Transverse colon (tissue), 4 donors: ENCODE results near the gene CSNK1E. TPM values are rescaled to one million over a fixed set of nuclear protein-coding genes. Genes with fewer than 3 reads are reported as not detected.

Source experiments
- DNase-seq: peaks from one replicate; pipeline ENCODE4 v3.0.0-alpha.2; 2019
- H3K27ac ChIP-seq, 4 donors: fragments of 200-600 bp; sonication (generic); 2 replicates each; pipeline ENCODE4 v1.5.1; 2016 to 2018; ENCODE audit warnings: inconsistent platforms in 4 of 4
- H3K27me3 ChIP-seq: fragments of 200-600 bp; sonication (generic); 2 replicates; pipeline ENCODE4 v1.5.1; 2017; ENCODE audit warnings: inconsistent platforms
- H3K36me3 ChIP-seq, 4 donors: fragments of 200-600 bp; sonication (generic); 2 replicates each; pipeline ENCODE4 v1.5.1; 2017 to 2019; ENCODE audit warnings: inconsistent platforms in 4 of 4
- H3K4me1 ChIP-seq, 4 donors: fragments of 200-600 bp; sonication (generic); 2 replicates each; pipeline ENCODE4 v1.5.1; 2017 to 2020; ENCODE audit warnings: inconsistent platforms in 4 of 4
- H3K4me3 ChIP-seq, 4 donors: fragments of 200-600 bp; sonication (generic); 1 replicate in 1 of 4; 2 replicates in 3 of 4; pipeline versions ENCODE4 v1.5.1 to v1.6.1; 2017 to 2019; ENCODE audit warnings: inconsistent platforms in 4 of 4
- H3K9me3 ChIP-seq, 2 donors: fragments of 200-600 bp; sonication (generic); 2 replicates each; pipeline ENCODE4 v1.5.1; 2017 to 2019; ENCODE audit warnings: inconsistent platforms in 2 of 2
- EP300 ChIP-seq: sonication (generic); formaldehyde crosslinking; IDR thresholded peaks from one replicate; pipeline ENCODE4 v1.6.1; 2017; ENCODE audit warnings: antibody characterized with exemption, low read depth
- POLR2A ChIP-seq: fragments of 450-650 bp; IDR thresholded peaks from one replicate; pipeline ENCODE4 v1.6.1; 2016; ENCODE audit warnings: antibody characterized with exemption, mild to moderate bottlenecking, moderate library complexity
- POLR2AphosphoS5 ChIP-seq, 3 donors: sonication (generic); formaldehyde crosslinking; IDR thresholded peaks; one replicate each; pipeline ENCODE4 v1.6.1; 2016; ENCODE audit warnings: antibody characterized with exemption in 3 of 3
- WGBS, 2 donors: methylation state at CpG; one replicate each; pipeline ENCODE4 v1.1.5; 2018; ENCODE audit warnings: low coverage in 1 of 2; 5-methylcytosine and 5-hydroxymethylcytosine counted together
- in situ Hi-C, 4 donors: fragments of 200-750 bp; cut with MboI; loops; one replicate each; pipeline versions ENCODE4 v1.15.0 to v1.15.1; 2017; ENCODE audit warnings: low sequenced_read_pairs in 3 of 4, low pct_ligation_motif_present in 1 of 4, low pct_unique_long_range_greater_than_20kb in 1 of 4
- intact Hi-C: fragments of 100-400 bp; cut with DNase I; formaldehyde crosslinking; loops from one replicate; pipeline ENCODE4 v1.15.1; 2023; ENCODE audit warnings: low total_unique reads
- total RNA-seq, 4 donors: library from RNA; depleted of rRNA; stranded (reverse); fragments of >200 nt; gene quantifications; one replicate each; pipeline ENCODE4 v1.1.0, GENCODE V29; 2016
- TF ChIP-seq, protein P1 (sequence below), 5 experiments: fragments of 200-600 bp in 3 of 5; fragments of 450-650 bp in 2 of 5; sonication (generic) in 3 of 5; IDR thresholded peaks; 1 replicate in 2 of 5; 2 replicates in 3 of 5; pipeline ENCODE4 v1.5.1; 2016 to 2017; ENCODE audit warnings: antibody characterized with exemption in 5 of 5, inconsistent platforms in 3 of 5, mild to moderate bottlenecking in 2 of 5, moderate library complexity in 1 of 5

The CSNK1E gene
- total RNA-seq, 4 donors from 2014 or later, result 47.9 to 179 (median 106) TPM

DNA sequence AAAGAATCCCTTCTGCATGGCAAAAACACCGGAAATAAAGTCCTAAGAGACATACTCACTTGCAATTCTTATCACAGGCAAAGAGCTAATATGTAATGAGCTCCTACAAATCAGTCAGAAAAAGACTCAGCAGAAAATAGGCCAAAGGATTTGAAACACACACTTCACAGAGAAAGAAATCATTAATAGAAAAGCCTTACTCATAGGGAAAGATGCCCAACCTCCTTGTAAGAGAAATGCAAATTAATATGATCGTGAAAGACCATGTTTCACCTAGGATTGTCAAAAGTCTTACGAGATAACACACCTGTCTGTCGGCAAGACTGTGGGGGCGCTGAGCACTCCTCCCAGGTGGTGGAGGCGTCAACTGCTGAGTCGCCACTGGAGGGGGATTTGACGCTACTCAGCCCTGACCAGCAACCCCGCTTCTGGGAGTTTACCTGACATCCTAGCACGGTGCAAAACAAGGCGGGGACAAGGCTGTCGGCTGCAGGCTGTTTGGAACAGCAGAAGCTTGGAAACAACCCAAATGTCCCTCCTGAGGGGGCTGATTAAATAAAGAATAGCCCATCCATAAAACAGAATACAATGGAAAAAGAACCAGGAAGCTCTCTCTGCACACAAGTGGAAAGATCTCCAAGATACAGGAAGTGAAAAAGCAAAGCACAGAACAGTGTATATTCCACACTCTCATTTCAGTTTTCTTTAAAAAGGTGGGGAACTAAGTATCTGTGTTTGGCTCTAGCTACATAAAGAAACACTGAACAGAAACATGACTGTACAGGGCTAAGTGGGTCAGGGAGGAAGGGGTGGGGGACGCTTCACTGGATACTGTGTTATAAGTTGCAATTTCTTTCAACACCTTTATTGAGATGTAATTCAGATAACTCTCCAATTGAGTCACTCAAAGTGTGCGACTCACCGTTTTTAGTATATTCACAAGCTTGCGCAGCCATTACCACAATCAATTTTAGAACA lies 11.5 kb downstream of the CSNK1E start:
- intact Hi-C loops, result no loop called here
- peaks cover 33 to 67% (median 46%) of the 10 kb centered on the region in 4 donors for H3K4me1 ChIP-seq

DNA sequence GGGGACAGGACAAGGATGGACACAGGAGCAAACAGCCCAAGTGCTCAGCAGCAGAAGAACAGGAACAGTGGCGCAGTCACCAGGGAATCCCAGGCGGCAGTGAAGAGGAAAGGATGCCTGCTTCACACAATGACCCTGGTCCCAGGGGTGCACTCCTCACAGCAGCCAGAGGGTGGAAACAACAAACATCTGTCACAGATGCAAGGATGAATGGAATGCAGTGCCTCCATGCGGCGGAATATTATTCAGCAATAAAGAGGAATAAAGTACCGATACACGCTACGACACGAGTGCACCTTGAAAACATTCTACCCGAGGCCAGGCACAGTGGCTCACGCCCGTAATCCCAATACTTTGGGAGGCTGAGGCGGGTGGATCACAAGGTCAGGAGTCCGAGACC lies 12.7 kb downstream of the CSNK1E start:
- 84% methylated on average over 13 of the region's 13 CpGs; no CpG with 5 or more reads in 1 of the 2 donors for WGBS, 2 donors
- H3K27ac ChIP-seq, result peak overlapping the region in 3 of 4 donors; percentile 1 to 84 (median 83)
- in situ Hi-C loops, result loop anchor here in 1 of 4 donors (25.0 kb wide), 1 partner anchor 108 kb away; no protein-coding TSS in a partner anchor
- intact Hi-C loops, result no loop called here
- no peak for DNase-seq
- TF ChIP-seq POLR2AphosphoS5 (IDR thresholded peaks at IDR 0.05) (no peak), EP300 (no peak)
- TF ChIP-seq, protein P1, sequence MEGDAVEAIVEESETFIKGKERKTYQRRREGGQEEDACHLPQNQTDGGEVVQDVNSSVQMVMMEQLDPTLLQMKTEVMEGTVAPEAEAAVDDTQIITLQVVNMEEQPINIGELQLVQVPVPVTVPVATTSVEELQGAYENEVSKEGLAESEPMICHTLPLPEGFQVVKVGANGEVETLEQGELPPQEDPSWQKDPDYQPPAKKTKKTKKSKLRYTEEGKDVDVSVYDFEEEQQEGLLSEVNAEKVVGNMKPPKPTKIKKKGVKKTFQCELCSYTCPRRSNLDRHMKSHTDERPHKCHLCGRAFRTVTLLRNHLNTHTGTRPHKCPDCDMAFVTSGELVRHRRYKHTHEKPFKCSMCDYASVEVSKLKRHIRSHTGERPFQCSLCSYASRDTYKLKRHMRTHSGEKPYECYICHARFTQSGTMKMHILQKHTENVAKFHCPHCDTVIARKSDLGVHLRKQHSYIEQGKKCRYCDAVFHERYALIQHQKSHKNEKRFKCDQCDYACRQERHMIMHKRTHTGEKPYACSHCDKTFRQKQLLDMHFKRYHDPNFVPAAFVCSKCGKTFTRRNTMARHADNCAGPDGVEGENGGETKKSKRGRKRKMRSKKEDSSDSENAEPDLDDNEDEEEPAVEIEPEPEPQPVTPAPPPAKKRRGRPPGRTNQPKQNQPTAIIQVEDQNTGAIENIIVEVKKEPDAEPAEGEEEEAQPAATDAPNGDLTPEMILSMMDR (IDR thresholded peaks at IDR 0.05), result peak in 2 of 5 experiments; percentile 5 to 9
- H3K9me3 ChIP-seq, result no peaks in the 10 kb centered on the region
- H3K27me3 ChIP-seq, result no peaks in the 10 kb centered on the region
- no peak overlapping the region for H3K4me3 ChIP-seq
- H3K4me1 ChIP-seq, result peaks cover 20 to 55% (median 33%) of the 10 kb centered on the region in 4 donors
- peaks cover 0 to 32% (median 16%) of the 10 kb centered on the region in 4 donors for H3K36me3 ChIP-seq

More for the DNA sequence above, 11.5 kb downstream of the CSNK1E start:
- Histone ChIP-seq H3K9me3 (no peaks in the 10 kb centered on the region), H3K27ac (peak overlapping the region; percentile 76 to 84 (median 82)), H3K4me3 (peak overlapping the region in 1 of 4 donors; percentile 4), H3K27me3 (no peaks in the 10 kb centered on the region), H3K36me3 (peaks cover 0 to 19% (median 10%) of the 10 kb centered on the region in 4 donors)
- in situ Hi-C loops, result loop anchor here in 1 of 4 donors (25.0 kb wide), 1 partner anchor 107 kb away; no protein-coding TSS in a partner anchor
- 15 to 21% methylated on average over 2 to 16 of the region's 16 CpGs for WGBS, 2 donors
- peak; percentile 64 for DNase-seq
- no peak for TF ChIP-seq EP300
- TF ChIP-seq, protein P1 (IDR thresholded peaks at IDR 0.05), result peak in 2 of 5 experiments; percentile 12 to 19
- no peak for TF ChIP-seq POLR2A
- peak in 1 of 3 donors; percentile 22 for TF ChIP-seq POLR2AphosphoS5 (IDR thresholded peaks at IDR 0.05)

DNA sequence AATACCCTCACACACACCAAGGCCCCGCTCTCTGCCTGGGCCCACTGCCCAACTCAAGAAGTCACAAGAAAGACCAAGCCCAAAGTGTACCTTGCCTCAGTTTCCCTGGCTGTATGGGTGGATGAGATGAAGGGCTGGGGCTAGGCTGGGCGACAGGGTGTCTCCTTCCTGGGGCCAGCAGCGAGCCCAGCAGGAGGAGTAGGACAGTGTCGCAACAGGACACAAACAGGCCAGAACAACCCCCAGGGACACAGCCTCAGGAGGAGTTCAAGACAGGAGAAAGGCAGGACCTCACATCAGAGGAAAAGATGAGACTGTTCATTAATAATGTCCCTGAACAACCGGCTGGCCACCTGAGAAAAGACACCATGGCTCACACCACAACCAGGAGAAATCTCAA lies 13.3 kb downstream of the CSNK1E start:
- 87% methylated on average over 5 of the region's 5 CpGs; no CpG with 5 or more reads in 1 of the 2 donors for WGBS, 2 donors
- Histone ChIP-seq H3K36me3 (peaks cover 0 to 37% (median 19%) of the 10 kb centered on the region in 4 donors), H3K4me1 (peaks cover 20 to 49% (median 28%) of the 10 kb centered on the region in 4 donors), H3K27me3 (no peaks in the 10 kb centered on the region), H3K9me3 (no peaks in the 10 kb centered on the region), H3K27ac (peak overlapping the region in 3 of 4 donors; percentile 1 to 84 (median 3)), H3K4me3 (no peak overlapping the region)
- DNase-seq, result no peak
- intact Hi-C loops (no loop called here), in situ Hi-C loops (loop anchor here in 1 of 4 donors (25.0 kb wide), 1 partner anchor 108 kb away; no protein-coding TSS in a partner anchor)
- TF ChIP-seq EP300, result no peak
- TF ChIP-seq, protein P1 (IDR thresholded peaks at IDR 0.05), result no peak
- no peak for TF ChIP-seq POLR2A
- no peak for TF ChIP-seq POLR2AphosphoS5 (IDR thresholded peaks at IDR 0.05)

DNA sequence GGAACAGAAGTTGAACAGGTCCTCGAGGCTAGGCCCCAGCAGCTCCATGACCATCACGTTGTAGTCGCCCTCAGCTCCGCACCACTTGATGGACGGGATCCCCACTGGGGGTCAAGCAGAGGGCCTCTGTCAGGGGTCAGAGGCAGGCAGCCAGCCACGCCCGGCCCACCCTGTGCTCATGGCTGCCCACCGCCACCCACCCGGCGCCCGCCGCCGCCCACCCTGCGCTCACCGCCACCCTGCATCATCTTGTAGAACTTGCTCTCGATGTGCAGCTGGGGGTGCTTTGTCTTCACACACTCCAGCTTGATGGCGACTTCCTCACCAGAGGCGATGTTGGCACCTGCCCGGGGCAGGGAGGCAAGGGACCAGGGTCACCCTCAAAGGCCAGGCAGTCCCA lies 14.3 kb downstream of the CSNK1E start:
- WGBS, 2 donors, result 98% methylated on average over 16 of the region's 19 CpGs; no CpG with 5 or more reads in 1 of the 2 donors
- H3K9me3 ChIP-seq, result no peaks in the 10 kb centered on the region
- no peak overlapping the region for H3K27ac ChIP-seq
- H3K4me1 ChIP-seq, result peaks cover 17 to 41% (median 25%) of the 10 kb centered on the region in 4 donors
- in situ Hi-C loops, result loop anchor here in 1 of 4 donors (25.0 kb wide), 1 partner anchor 109 kb away; no protein-coding TSS in a partner anchor
- intact Hi-C loops, result no loop called here
- DNase-seq, result no peak
- no peaks in the 10 kb centered on the region for H3K27me3 ChIP-seq
- H3K36me3 ChIP-seq, result peaks cover 0 to 48% (median 23%) of the 10 kb centered on the region in 4 donors
- H3K4me3 ChIP-seq, result no peak overlapping the region
- TF ChIP-seq EP300 (no peak), POLR2AphosphoS5 (IDR thresholded peaks at IDR 0.05) (no peak), POLR2A (no peak)
- TF ChIP-seq, protein P1 (IDR thresholded peaks at IDR 0.05), result no peak
